Uterus (tissue), 2 donors: ENCODE measurements around the gene ALOX5AP.

Experiments used
- CTCF ChIP-seq, 4 experiments: fragments of 200-600 bp in 2 of 4; fragments of 450-650 bp in 2 of 4; sonication (generic) in 2 of 4; IDR thresholded peaks; one replicate each; pipeline ENCODE4 v1.5.1; 2016 to 2019; ENCODE audit warnings: antibody characterized with exemption in 4 of 4, mild to moderate bottlenecking in 2 of 4, moderate library complexity in 1 of 4
- POLR2A ChIP-seq, 2 donors: fragments of 450-650 bp; IDR thresholded peaks; one replicate each; pipeline ENCODE4 v1.6.1; 2016; ENCODE audit warnings: antibody characterized with exemption in 2 of 2, mild to moderate bottlenecking in 1 of 2, moderate library complexity in 1 of 2

GRCh38 chr13:30732046-30732390 is 3.3 kb upstream of the ALOX5AP start:
- TF ChIP-seq CTCF (IDR thresholded peaks at IDR 0.05) (no peak), POLR2A (IDR thresholded peaks at IDR 0.05) (no peak)
